ENCODE results near the gene NRXN3.

- TF ChIP-seq CTCF (conservative IDR thresholded peaks at IDR 0.05; ENCODE audit: low read depth in 2 of 2) (no peak), POLR2AphosphoS5 (IDR thresholded peaks at IDR 0.05; ENCODE audit: low read depth) (no peak), EZH2 (IDR thresholded peaks at IDR 0.05; ENCODE audit: low read depth, unreplicated experiment) (no peak), CREB1 (CRISPR knock-in tag; IDR thresholded peaks at IDR 0.05; ENCODE audit: low read depth) (no peak), EZH2phosphoT487 (IDR thresholded peaks at IDR 0.05; ENCODE audit: unreplicated experiment) (no peak), JUNB (IDR thresholded peaks at IDR 0.05; ENCODE audit: unreplicated experiment) (no peak), ZNF331 (CRISPR knock-in tag; IDR thresholded peaks at IDR 0.05; ENCODE audit: low read depth) (no peak), NANOG (IDR thresholded peaks at IDR 0.05; ENCODE audit: borderline replicate concordance) (no peak)
- TF ChIP-seq, protein P1, sequence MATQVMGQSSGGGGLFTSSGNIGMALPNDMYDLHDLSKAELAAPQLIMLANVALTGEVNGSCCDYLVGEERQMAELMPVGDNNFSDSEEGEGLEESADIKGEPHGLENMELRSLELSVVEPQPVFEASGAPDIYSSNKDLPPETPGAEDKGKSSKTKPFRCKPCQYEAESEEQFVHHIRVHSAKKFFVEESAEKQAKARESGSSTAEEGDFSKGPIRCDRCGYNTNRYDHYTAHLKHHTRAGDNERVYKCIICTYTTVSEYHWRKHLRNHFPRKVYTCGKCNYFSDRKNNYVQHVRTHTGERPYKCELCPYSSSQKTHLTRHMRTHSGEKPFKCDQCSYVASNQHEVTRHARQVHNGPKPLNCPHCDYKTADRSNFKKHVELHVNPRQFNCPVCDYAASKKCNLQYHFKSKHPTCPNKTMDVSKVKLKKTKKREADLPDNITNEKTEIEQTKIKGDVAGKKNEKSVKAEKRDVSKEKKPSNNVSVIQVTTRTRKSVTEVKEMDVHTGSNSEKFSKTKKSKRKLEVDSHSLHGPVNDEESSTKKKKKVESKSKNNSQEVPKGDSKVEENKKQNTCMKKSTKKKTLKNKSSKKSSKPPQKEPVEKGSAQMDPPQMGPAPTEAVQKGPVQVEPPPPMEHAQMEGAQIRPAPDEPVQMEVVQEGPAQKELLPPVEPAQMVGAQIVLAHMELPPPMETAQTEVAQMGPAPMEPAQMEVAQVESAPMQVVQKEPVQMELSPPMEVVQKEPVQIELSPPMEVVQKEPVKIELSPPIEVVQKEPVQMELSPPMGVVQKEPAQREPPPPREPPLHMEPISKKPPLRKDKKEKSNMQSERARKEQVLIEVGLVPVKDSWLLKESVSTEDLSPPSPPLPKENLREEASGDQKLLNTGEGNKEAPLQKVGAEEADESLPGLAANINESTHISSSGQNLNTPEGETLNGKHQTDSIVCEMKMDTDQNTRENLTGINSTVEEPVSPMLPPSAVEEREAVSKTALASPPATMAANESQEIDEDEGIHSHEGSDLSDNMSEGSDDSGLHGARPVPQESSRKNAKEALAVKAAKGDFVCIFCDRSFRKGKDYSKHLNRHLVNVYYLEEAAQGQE (IDR thresholded peaks at IDR 0.05; ENCODE audit: unreplicated experiment) = no peak
Measured at GRCh38 chr14:78142998-78143397, 27.2 kb upstream of the NRXN3 start.

All from GM23338 (cell line).